Activated naive CD4-positive, alpha-beta T cell treated with anti-CD3 and anti-CD28 coated beads, Interleukin-2, amount 50 U/mL, for 24 hours (primary cell): Measurements from ENCODE around the gene ZNF609.

Experiments used
- H3K27ac Mint-ChIP-seq: one replicate; pipeline ENCODE4 v1.8.0; 2021; ENCODE audit warnings: mild to moderate bottlenecking, mixed read lengths
- H3K27me3 Mint-ChIP-seq: one replicate; pipeline ENCODE4 v1.8.0; 2021; ENCODE audit warnings: mixed read lengths
- H3K36me3 Mint-ChIP-seq: one replicate; pipeline ENCODE4 v1.8.0; 2021; ENCODE audit warnings: mixed read lengths
- H3K4me1 Mint-ChIP-seq: one replicate; pipeline ENCODE4 v1.8.0; 2021; ENCODE audit warnings: mixed read lengths
- H3K4me3 Mint-ChIP-seq: one replicate; pipeline ENCODE4 v1.8.0; 2021; ENCODE audit warnings: mild to moderate bottlenecking, mixed read lengths
- H3K9me3 Mint-ChIP-seq: one replicate; pipeline ENCODE4 v1.8.0; 2021; ENCODE audit warnings: mixed read lengths

The ZNF609 gene

DNA sequence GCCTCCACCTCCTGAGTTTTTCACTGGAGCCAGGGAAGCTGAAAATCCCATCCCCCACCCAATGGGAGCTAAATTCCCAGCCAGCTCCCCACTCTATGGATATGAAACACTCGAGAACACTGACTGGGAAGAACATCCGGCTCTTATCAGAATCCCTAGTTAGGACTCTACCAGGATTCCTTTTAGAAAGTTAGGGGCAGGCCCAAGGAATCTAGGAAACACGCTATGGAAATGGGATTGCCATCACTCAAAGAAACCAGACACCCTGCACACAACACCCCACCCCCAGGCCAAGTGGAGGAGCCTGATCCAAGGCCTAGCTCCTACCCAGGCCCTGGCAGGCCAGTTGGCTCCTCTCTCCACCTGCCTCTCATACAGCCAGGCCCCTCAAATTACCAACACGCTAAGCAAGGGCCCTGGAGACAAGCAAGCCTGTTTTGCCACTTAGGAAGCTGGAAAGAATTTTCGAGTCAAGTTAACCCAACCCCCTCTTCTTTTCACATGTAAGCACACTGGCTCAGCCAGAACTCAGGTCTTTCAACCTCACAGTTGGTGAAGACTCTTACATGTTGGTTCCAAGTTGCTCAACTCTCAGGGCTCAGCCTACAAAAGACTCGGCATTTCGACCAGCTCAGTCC is 239.5 kb downstream of the ZNF609 start:
- Mint-ChIP-seq H3K27ac (peak overlapping the region; percentile 83), H3K4me3 (no peak overlapping the region), H3K4me1 (peaks cover 72% of the 10 kb centered on the region), H3K9me3 (no peaks in the 10 kb centered on the region), H3K36me3 (peaks cover 2% of the 10 kb centered on the region), H3K27me3 (no peaks in the 10 kb centered on the region)

DNA sequence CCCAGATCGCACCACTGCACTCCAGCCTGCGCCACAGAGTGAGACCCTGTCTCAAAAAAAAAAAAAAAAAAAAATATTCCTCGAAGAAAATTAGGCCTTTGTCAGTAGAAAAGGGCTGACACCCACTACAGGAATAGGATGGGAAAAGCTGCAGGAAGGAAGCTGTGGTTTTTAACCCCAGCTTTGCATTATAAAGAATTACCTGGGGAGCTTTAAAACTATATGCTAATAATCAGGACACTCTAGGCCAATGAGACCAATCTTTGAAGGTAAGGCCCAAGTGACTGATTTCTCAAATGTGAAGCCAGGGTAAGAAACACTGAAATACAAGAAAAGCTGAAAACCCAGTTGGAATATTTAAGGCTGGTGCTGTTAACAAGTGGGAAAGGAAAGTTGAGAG is 240.7 kb downstream of the ZNF609 start:
- H3K27ac Mint-ChIP-seq, result no peak overlapping the region
- H3K9me3 Mint-ChIP-seq, result no peaks in the 10 kb centered on the region
- no peaks in the 10 kb centered on the region for H3K27me3 Mint-ChIP-seq
- peaks cover 64% of the 10 kb centered on the region for H3K4me1 Mint-ChIP-seq
- H3K4me3 Mint-ChIP-seq, result peak overlapping the region; percentile 82
- H3K36me3 Mint-ChIP-seq, result peaks cover 2% of the 10 kb centered on the region

DNA sequence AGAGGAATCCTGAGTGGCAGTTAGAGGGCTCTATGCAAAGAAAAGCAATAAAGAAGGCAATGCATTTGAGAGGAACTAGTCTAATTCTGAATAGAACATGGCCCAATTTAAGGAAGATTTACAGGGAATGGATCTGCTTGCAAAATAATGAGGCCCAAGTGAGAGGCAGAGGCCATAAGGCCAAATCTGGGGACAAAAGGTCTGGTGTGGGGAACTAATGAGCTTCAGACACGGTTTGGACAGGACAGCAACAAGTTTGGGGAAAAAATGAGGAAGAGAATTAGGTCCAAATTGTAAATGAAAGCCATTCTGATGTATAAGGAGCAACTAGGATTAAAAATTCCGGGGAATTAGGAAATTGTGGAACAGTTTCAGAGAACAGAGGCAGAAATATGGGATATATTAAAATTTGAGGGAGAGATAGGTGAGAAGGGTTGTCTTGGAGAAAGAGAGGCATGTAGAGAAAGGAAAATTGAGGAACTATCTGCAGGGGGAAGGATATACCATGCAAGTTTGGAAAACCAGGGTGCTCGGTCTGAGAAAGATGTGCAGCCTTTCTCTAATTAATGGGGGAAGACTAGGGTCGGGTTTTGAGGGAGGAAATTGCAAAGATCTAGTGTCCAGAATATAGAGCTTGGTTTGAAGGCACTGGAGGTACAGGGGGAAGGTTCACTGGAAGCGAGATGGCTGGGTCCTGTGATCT is 241.3 kb downstream of the ZNF609 start:
- Mint-ChIP-seq H3K4me1 (peaks cover 59% of the 10 kb centered on the region), H3K9me3 (no peaks in the 10 kb centered on the region), H3K36me3 (peaks cover 2% of the 10 kb centered on the region), H3K4me3 (peak overlapping the region; percentile 82), H3K27me3 (no peaks in the 10 kb centered on the region), H3K27ac (peak overlapping the region; percentile 87)

DNA sequence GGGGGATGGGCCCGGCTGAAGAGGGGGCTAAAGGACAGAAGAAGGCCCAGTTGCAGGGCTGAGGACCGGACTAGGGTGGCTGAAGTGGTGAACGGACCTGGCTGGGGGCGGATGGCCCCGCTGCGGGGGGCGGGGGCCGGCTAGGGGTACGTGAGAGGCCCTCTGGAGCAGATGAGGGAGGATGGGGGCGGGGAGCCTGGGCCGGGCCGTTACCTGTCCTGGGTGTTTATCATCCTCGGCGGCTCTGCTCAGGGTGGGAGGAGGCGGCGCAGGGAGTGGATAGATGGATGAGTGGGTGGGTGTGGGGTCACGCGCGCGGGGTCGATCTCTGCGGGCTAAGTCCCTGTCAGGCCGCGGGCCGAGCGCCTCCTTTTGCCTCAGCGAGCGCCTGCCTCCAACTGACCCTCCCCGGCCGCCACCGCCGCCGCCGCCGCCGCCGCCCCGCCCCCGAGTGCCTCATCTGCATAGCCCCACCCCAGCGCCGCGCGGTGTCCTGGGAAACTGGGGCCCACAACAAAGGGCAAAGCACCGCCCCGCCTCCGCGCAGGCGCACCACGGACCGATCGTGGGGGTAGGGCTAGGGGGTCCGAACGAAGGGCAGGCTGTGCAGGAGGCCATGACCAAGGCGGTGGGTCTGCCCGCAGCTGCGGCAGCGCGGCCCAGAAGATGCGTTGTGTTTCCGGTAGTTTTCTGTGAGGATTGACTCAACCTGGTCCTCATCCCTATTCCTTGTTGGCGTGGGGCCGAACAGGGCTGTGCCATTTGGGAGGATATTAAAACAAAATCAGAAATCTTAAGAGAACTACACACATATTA is 242.6 kb downstream of the ZNF609 start:
- peaks cover 53% of the 10 kb centered on the region for H3K4me1 Mint-ChIP-seq
- no peaks in the 10 kb centered on the region for H3K27me3 Mint-ChIP-seq
- peaks cover 2% of the 10 kb centered on the region for H3K36me3 Mint-ChIP-seq
- peak overlapping the region; percentile 25 for H3K27ac Mint-ChIP-seq
- H3K4me3 Mint-ChIP-seq, result peak overlapping the region; percentile 82
- H3K9me3 Mint-ChIP-seq, result no peaks in the 10 kb centered on the region

DNA sequence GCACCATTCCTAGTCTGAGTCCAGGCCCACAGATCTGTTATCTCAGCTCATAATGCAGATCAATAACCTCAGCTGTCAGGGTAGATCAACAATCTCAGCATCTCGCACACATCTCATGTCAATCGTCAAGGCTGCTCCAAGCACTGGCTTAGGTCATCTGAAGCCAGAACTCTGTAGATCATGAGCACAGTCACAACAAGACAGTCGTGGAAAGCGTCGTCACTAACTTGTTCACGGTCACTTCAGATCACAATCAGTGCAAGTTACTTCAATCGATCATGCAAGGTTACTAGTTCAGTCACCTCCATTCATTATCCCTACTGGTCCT is 243.2 kb downstream of the ZNF609 start:
- Mint-ChIP-seq H3K4me1 (peaks cover 47% of the 10 kb centered on the region), H3K4me3 (peak overlapping the region; percentile 82), H3K27me3 (no peaks in the 10 kb centered on the region), H3K36me3 (peaks cover 2% of the 10 kb centered on the region), H3K9me3 (no peaks in the 10 kb centered on the region), H3K27ac (peak overlapping the region; percentile 25)

DNA sequence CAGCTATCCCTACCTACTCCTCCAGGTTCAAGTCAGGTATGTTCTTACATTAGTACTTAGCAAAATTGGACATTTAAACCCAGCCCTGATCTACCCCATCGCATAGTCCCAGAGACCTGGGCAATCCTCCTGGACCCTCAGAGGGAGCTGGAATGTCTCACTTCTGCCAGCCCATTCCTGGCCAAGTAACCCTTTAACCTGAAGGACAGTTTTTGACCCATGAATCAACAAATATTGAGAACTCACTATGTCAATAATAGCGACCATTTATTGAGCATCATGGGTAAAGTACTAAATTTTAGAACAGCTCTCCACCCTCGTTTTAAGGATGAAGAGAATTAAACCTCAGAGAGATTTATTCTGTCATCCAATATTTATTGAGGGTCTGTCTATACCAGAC is 244.6 kb downstream of the ZNF609 start:
- H3K4me1 Mint-ChIP-seq, result peaks cover 33% of the 10 kb centered on the region
- H3K36me3 Mint-ChIP-seq, result peaks cover 2% of the 10 kb centered on the region
- no peaks in the 10 kb centered on the region for H3K27me3 Mint-ChIP-seq
- H3K4me3 Mint-ChIP-seq, result no peak overlapping the region
- H3K27ac Mint-ChIP-seq, result no peak overlapping the region
- no peaks in the 10 kb centered on the region for H3K9me3 Mint-ChIP-seq

DNA sequence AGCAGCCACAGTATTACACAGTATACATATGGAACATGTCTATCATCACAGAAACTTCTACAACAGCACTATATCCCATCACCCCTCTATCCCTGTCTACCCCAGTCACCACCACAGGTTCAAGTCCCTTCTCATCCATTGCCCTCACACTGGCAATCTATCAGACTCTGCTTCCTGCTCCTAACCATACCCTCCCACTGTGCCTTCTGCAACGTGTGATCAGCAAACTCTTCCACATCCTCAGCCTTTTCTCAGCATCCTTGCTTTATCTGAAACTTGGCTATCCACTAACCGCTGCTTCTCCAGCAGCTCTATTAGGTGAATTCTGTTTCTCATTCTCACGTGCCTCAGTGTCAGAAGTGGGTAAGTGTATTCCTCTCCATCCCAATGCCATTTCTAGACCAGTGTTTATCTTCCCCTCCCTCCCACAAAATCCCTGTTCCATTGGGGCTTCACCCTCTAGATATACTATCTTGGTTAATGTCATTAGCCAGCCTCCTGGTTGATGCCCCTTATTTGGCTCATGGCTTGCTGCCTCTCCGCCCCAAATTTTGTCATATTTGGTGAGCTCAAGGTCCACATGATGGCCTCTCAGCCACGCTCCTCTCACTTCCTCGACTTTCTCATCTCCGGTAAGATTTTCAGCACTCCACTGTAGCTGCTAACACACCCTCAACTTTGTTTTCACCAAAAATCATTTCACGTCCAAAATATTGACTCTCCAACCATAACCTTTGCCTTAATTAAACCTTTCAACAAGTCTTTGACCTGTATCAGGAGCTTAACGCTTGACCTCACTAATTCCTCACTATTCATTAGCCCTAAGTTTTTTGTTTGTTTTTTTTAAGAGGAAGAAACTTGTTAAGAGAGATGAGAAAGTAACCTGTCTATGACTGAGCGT is 245.9 kb downstream of the ZNF609 start:
- no peak overlapping the region for H3K27ac Mint-ChIP-seq
- H3K9me3 Mint-ChIP-seq, result no peaks in the 10 kb centered on the region
- H3K4me3 Mint-ChIP-seq, result no peak overlapping the region
- H3K36me3 Mint-ChIP-seq, result no peaks in the 10 kb centered on the region
- H3K4me1 Mint-ChIP-seq, result peaks cover 20% of the 10 kb centered on the region
- H3K27me3 Mint-ChIP-seq, result no peaks in the 10 kb centered on the region

DNA sequence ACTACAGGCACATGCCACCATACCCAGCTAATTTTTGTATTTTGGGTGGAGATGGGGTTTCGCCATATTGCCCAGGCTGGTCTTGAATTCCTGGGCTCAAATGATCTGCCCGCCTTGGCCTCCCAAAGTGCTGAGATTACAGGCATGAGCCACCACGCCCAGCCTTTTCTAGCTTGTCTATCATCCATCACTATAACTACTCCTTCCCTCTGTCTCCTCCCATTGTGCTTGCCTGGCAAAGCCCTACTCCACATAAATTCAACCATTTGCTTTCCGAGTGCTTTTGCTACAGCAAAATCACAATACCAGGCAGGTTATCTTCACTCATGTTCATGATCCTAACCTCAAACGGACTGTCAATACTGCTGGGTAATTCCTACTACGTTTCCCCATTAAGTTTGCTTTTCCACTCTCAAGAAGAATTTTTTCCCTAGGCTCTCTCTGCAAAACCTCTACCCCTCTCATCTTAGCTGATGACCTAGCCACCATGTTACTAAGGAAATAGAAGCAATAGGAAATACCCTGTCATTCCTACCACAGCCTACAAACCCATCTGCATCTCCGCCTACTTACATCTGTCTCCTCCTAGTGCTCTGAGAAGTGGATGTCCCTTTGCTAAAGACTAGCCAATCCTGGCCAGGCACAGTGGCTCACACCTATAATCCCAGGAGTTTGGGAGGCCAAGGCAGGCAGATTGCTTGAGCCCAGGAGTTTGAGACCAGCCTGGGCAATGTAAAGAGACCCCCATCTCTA is 250.5 kb downstream of the ZNF609 start:
- no peaks in the 10 kb centered on the region for H3K9me3 Mint-ChIP-seq
- H3K4me3 Mint-ChIP-seq, result no peak overlapping the region
- H3K4me1 Mint-ChIP-seq, result no peaks in the 10 kb centered on the region
- no peaks in the 10 kb centered on the region for H3K27me3 Mint-ChIP-seq
- H3K27ac Mint-ChIP-seq, result no peak overlapping the region
- H3K36me3 Mint-ChIP-seq, result no peaks in the 10 kb centered on the region

DNA sequence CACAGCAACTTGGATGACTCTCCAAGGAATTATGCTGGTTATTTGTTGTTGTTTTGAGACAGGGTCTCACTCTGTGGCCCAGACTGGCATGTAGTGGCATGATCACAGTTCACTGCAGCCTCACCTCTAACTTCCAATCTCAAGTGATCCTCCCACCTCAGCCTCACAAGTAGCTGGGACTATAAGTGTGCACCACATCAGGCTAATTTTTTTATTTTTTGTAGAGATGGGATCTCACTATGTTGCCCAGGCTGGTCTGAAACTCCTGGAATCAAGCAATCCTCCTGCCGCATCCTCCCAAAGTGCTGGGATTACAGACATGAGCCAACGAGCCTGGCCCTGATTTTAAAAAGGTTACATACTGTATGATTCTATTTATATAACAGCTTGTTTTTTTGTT is 252.0 kb downstream of the ZNF609 start:
- Mint-ChIP-seq H3K36me3 (no peaks in the 10 kb centered on the region), H3K27me3 (no peaks in the 10 kb centered on the region), H3K27ac (no peak overlapping the region), H3K4me3 (no peak overlapping the region), H3K9me3 (no peaks in the 10 kb centered on the region), H3K4me1 (peaks cover 7% of the 10 kb centered on the region)

DNA sequence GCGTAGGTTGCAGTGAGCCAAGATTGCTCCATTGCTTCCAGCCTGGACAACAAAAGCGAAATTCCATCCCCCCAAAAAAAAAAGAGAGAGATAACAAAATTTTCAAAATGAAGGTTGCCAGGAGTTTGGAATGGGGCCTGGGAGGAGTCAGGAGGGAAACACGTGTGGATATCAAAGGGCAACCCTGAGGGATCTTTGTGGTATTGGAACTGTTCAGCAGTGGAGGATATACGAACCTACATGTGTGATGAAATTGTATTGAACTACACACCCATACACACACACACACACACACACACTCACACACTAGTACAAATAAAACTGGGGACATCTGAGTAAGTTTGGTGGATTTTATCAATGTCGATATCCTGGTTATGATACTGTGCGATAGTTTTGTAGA is 253.2 kb downstream of the ZNF609 start:
- Mint-ChIP-seq H3K36me3 (no peaks in the 10 kb centered on the region), H3K4me1 (peaks cover 18% of the 10 kb centered on the region), H3K27ac (no peak overlapping the region), H3K27me3 (no peaks in the 10 kb centered on the region), H3K9me3 (no peaks in the 10 kb centered on the region), H3K4me3 (no peak overlapping the region)

DNA sequence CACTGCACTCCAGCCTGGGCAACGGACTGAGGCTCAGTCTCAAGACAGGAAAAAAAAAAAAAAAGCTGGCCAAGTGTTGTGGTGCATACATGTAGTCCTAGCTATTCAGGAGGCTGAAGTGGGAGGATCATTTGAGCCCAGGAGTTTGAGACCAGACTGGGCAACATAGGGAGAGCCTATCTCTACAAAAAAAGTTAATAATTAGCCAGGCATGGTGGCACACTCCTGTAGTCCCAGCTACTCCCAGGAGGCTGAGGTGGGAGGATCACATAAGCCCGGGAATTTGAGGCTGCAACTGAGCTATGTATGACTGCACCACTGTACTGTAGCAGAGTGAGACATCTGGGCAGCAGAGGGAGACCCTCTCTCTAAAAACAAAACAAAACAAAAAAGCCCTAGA is 256.1 kb downstream of the ZNF609 start:
- Mint-ChIP-seq H3K27ac (no peak overlapping the region), H3K4me1 (peaks cover 18% of the 10 kb centered on the region), H3K4me3 (no peak overlapping the region), H3K27me3 (no peaks in the 10 kb centered on the region), H3K36me3 (no peaks in the 10 kb centered on the region), H3K9me3 (no peaks in the 10 kb centered on the region)

DNA sequence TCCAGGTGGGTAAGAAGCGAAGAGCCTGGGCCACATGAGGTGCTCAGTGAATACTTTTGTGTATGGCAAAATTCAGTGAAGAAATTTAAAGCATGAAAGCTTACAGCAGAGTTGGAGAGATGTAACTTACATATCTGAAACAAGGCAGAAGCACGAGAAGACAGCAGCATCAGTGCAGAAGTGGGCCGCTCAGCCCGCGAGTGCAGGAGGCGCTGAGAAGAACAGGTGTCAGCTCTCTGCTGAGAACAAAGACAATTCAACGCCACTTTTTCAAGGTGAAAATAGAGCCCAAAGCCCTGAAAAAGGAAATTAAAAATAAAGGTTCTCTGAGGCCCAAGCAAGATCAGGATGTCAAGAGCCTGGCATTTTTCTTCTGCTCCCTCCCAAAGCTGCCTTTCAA is 256.8 kb downstream of the ZNF609 start:
- H3K27me3 Mint-ChIP-seq, result no peaks in the 10 kb centered on the region
- H3K27ac Mint-ChIP-seq, result peak overlapping the region; percentile 96
- no peaks in the 10 kb centered on the region for H3K36me3 Mint-ChIP-seq
- H3K4me1 Mint-ChIP-seq, result peaks cover 18% of the 10 kb centered on the region
- no peak overlapping the region for H3K4me3 Mint-ChIP-seq
- no peaks in the 10 kb centered on the region for H3K9me3 Mint-ChIP-seq

DNA sequence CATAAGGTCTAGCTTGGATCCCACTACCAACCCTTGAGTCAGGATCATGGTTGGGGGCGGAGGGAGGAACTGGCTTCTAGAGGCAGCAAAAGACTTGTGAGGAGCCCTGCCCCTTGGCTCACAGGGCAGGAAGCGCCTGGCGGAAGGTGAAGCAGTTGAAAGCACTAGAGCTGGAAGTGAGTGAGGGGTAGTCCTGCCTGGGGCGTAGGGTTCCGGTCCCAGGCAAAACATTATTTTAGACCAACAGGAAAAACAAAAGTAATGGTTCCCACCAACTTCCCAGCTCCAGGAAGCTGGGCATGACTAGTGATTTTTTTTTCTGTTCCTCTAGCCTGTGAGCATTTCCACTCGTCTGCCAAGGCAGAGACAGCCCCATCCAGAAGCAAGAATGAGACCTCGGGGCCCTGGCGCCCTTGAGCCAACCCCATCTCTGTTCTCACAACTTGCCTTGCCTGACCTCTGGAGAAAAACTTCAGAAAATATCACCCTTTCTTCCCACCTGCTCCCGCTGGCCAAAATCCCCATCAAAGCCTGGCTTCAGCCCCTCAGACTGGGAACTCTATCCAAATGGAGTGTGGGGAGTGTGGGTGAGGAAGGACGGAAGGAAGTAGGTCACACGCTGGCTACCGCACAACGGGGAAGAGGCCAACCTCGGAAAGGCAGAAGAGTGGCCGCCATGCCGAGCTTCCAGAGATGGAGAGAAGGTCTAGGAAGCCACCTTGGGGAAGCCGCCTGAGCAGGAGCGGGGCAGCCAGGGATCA is 257.5 kb downstream of the ZNF609 start:
- peak overlapping the region; percentile 47 for H3K4me3 Mint-ChIP-seq
- H3K9me3 Mint-ChIP-seq, result no peaks in the 10 kb centered on the region
- H3K27ac Mint-ChIP-seq, result peak overlapping the region; percentile 96
- H3K36me3 Mint-ChIP-seq, result no peaks in the 10 kb centered on the region
- no peaks in the 10 kb centered on the region for H3K27me3 Mint-ChIP-seq
- H3K4me1 Mint-ChIP-seq, result peaks cover 18% of the 10 kb centered on the region

DNA sequence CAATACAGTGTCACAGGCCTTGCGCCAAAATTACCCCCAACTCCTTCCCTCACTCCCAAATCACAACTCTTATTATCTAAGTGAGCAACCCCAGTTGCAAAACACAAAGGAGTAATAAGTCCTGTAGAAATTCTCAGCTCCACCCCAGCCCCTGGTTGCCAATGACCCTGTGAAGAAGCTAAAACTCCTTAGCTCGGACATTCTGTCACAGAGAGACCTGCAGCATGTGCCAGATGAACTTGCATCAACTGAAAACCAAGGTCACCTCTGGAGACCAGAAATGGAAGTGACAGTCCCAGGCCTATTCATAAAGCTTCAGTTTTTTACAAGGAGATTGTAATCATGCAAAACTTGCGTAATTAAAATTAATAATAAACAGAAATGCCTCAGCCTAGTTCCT is 259.8 kb downstream of the ZNF609 start:
- Mint-ChIP-seq H3K4me1 (peaks cover 18% of the 10 kb centered on the region), H3K9me3 (no peaks in the 10 kb centered on the region), H3K27ac (no peak overlapping the region), H3K4me3 (no peak overlapping the region), H3K36me3 (no peaks in the 10 kb centered on the region), H3K27me3 (no peaks in the 10 kb centered on the region)
